HG03378 (cell line): Measurements from ENCODE around the gene ATP6V1G1.
"Not testable (repeated sequence)": the region's sequence is repeated elsewhere in the genome, so short reads cannot be mapped to it uniquely, and the experiment has no call there.

Experiments
- ATAC-seq: cut with Tn5 transposase; IDR thresholded peaks from one replicate; pipeline ENCODE4 v1.9.1; 2021; ENCODE audit warnings: mild to moderate bottlenecking, moderate library complexity; ENCODE audit not compliant: unreplicated experiment

ATP6V1G1 gene

GRCh38 chr9:114576779-114577178 lies 10.8 kb upstream of the ATP6V1G1 start:
- ATAC-seq = not testable (repeated sequence)

GRCh38 chr9:114578134-114578533 lies 9.4 kb upstream of the ATP6V1G1 start:
- ATAC-seq = not testable (repeated sequence)

DNA sequence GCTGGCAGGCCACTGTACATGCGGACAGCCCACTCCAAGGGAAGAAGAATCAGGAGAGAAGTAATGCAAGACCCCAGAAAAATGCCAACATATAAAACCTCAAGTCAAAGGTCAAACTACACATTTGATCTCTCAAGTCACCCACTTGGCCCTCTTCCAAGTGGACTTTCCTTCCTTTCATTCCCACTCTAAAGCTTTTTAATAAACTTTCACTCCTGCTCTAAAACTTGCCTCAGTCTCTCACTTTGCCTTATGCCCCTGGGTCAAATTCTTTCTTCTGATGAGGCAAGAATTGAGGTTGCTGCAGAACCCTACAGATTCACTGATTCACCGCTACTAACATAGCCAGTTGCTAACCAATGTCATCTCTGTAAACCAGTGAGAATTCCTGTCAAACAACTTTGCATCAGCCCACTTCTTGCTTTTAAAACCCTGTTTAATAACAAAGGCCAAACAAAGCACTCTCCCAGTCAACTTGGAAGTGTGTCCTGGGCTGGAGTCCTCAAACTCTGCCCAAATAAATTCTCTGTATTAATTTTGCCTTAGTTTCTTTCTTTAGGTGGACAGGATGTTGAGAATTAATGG lies 6.9 kb upstream of the ATP6V1G1 start:
- ATAC-seq = no peak

DNA sequence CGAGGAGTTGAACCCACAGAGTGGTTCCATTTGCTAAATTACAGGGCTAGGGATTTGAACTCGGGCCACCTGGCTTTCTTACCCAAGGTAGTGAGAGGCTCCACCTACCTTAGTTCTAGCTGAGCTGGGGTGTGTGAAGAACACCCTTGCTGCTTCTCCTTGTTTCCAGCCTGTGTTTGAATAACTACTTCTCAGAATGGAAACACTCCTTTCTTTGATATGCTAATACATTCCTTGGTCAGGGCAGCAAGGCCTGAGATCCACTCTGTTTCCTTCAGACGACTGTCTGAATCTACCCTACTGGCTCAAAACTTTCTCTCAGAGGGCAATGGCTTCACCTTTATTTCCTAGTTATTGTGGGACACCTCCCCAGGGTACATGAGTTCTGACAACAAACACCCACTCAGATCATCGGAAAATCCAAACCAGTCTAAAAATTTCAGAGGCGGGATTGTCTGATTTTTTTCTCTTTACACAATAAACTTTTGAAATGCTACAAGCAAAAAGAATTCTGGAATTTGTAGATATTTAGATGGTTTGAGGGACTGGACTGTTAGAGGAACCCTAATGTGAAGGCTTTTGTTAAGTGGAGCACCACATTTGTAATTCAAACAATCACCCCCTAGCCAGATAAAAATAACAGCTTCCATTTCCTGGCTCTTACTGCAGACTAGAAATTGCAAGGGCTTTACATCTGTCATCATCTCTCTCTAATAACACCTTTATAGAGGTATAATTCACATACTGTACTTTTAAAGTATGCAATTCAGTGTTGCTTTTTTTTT lies 4.0 kb upstream of the ATP6V1G1 start:
- ATAC-seq = no peak

DNA sequence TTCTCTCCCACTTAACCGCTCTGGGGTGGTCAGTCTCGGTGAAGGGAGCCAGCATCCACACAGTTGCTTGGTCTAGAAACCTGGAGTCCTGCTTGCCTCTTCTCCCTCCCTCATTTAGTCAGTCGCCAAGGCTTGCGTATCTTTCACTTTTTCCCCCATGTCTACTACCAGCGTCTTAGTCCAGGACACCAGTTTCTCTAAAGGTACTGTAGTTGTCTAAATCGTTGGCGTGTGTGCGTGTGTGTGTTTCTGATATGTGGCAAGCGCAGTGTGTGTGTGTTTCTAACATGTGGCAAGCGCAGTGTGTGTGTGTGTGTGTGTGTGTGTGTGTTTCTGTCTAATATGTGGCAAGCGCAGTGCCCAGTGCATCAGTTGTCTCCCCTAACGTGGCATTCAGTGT lies 641 bp downstream of the ATP6V1G1 start:
- no peak for ATAC-seq

DNA sequence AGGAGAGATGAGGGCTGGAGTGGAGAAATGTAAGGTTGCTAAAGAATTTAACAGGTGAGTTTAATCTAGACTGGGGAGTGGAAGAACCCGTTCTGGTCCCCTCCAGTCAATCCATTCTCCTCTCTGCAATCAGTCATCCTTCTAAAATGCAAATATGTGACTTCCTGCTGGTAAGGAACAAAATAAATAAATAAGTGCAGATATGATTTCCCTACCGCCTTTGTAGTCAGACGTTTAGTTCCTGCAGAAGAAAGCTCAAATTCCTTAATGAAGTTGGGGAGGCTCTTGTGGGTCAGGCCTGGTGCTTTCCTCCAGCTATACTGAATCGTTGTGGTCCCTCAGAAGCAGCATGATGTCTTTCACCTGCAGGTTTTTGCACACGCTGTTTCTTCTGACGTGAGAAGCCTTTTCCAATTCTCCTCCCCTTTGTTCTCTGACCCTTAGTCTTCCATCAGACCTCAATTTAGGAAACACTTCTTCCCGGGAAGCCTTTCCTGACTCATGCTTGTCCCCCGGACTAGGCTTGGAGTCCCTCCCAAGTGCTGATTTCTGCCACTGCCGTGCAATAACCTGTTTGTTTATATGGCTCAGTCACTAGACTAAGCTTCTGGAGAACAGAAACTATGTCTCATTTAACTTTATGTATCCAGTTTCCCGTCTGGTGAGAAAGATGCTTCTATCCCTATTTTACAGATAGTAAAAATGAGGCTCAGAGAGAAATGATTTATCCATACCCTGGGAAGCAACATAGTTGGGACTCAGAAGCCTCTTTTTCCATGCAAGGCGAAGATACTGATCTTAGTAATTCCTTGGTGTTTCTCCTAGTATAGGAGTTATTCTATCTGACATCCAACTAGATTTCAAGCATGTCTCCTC lies 1.3 kb downstream of the ATP6V1G1 start:
- ATAC-seq = no peak

- ATAC-seq = no peak
Observed at GRCh38 chr9:114590328-114590727, 2.8 kb downstream of the ATP6V1G1 start.

GRCh38 chr9:114591291-114591787 lies 3.8 kb downstream of the ATP6V1G1 start:
- no peak for ATAC-seq

DNA sequence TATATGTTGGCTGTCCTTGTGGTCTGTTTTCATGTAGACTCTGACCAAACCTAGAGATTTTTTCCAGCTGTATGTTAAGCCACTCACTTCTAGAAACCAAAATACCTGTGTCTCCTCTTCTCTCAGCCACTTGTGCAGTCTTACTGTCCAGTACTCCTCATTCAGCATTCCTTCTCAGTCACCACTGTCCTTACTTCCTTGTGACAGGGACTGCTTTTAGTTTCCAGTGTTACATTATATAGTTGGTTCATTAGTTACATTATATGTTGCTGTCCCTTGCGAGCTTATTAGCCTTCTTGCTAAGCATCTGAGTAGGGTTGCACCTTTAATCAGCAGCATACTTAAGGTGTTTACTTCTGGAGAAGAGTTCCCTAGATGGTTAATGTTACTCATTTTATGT lies 4.3 kb downstream of the ATP6V1G1 start:
- ATAC-seq = no peak

GRCh38 chr9:114592356-114592755 lies 4.8 kb downstream of the ATP6V1G1 start:
- no peak for ATAC-seq

DNA sequence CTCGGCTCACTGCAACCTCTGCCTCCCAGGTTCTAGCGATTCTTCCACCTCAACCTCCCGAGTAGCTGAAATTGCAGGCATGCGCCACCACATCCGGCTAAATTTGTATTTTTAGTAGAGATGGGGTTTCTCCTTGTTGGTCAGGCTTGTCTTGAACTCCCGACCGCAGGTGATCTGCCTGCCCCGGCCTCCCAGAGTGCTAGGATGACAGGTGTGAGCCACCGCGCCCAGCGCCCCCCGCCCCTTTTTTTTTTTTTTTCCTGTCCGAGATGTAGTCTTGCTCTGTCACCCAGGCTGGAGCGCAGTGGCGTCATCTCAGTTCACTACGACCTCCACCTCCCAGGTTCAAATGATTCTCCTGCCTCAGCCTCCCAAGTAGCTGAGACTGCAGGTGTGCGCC lies 6.6 kb downstream of the ATP6V1G1 start:
- ATAC-seq = no peak

DNA sequence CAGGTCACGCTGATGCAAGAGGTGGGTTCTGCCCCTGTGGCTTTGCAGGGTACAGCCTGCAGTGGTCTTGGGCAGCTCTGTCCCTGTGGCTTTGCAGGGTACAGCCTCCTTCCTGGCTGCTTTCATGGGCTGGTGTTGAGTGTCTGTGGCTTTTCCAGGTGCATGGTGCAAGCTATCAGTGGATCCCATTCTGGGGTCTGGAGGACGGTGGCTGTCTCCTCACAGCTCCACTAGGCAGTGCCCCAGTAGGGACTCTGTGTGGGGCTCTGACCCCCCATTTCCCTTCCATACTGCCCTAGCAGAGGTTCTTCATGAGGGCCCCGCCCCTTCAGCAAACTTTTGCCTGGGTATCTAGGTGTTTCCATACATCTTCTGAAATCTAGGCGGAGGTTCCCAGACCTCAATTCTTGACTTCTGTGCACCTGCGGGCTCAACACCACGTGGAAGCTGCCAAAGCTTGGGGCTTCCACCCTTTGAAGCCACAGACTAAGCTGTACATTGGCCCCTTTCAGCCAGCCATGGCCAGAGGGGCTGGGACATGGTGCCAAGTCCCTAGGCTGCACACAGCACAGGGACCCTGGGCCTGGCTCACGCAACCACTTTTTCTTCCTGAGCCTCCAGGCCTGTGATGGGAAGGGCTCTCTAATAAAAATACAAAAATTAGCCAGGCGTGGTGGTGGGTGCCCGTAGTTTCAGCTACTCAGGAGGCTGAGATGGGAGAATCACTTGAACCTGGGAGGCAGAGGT lies 13.1 kb downstream of the ATP6V1G1 start:
- not testable (repeated sequence) for ATAC-seq

- ATAC-seq = not testable (repeated sequence)
Observed at GRCh38 chr9:114601787-114602186, 14.2 kb downstream of the ATP6V1G1 start.

GRCh38 chr9:114602620-114603019 lies 15.1 kb downstream of the ATP6V1G1 start:
- ATAC-seq = no peak

DNA sequence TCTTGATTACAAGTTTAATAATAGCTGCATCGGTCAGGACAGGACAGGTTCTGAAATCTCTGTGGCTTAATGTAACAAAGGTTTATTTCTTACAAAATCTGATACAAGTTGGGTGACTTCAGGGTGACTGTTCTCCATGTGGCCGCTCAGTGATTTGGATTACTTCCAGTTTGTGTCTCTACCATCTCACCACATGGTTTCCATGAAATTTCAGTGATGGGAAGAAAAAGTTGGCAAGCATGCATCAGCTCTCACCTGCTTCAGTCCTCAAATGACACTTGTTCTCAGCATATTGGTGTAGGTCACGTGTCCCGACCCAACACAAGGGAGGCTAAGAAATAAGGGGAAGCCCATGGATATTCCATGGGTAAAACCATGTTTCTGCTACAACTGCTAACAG lies 15.7 kb downstream of the ATP6V1G1 start:
- ATAC-seq = no peak

DNA sequence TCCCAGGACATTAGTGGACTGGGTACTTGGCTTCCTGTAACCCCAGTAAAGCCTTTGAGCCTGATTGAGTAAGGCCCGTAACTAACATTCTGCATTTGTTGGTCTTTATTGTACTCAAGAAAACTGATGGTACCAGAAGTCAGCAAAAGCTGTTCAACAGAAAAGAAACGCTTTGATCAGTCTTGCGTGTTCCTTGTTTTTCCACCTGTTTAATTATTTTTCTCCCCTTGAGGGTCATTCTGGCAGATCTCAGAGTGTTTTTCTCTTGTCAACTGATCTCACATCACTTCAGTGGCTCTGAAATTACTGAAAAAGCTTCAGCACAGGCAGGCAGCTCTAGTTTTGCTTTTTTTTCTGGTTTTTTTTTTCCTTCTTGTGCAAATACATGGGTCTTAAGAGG lies 17.4 kb downstream of the ATP6V1G1 start:
- no peak for ATAC-seq

GRCh38 chr9:114606068-114606467 lies 18.5 kb downstream of the ATP6V1G1 start:
- no peak for ATAC-seq

- ATAC-seq = no peak
Observed at GRCh38 chr9:114606597-114607207, 19.1 kb downstream of the ATP6V1G1 start.

GRCh38 chr9:114607671-114608524 lies 20.3 kb downstream of the ATP6V1G1 start:
- ATAC-seq = no peak

- no peak for ATAC-seq
Observed at GRCh38 chr9:114608525-114608796, 20.9 kb downstream of the ATP6V1G1 start.
